RWPE2 (cell line): ENCODE measurements around the gene SPTBN4.
"Not testable (repeated sequence)": the region's sequence is repeated elsewhere in the genome, so short reads cannot be mapped to it uniquely, and the experiment has no call there.

ENCODE experiments used
- ATAC-seq: fragments of 200-7000 bp; cut with Tn5 transposase; 3 replicates; pipeline ENCODE4 v1.9.1; 2021; ENCODE audit warnings: low read depth
- DNase-seq: peaks from one replicate; pipeline ENCODE4 v3.0.0-alpha.2; 2020; ENCODE audit warnings: low spot score
- H3K27ac ChIP-seq: fragments of 450-650 bp; 2 replicates; pipeline ENCODE4 v1.5.1; 2017; ENCODE audit warnings: mild to moderate bottlenecking; ENCODE audit not compliant: poor library complexity, severe bottlenecking
- H3K27me3 ChIP-seq: fragments of 250-450 bp; sonication (Bioruptor Pico); 2 replicates; pipeline ENCODE4 v1.5.1; 2021; ENCODE audit warnings: mild to moderate bottlenecking, moderate library complexity; ENCODE audit not compliant: insufficient read depth, poor library complexity, severe bottlenecking
- H3K36me3 ChIP-seq: fragments of 250-450 bp; sonication (Bioruptor Pico); 2 replicates; pipeline ENCODE4 v1.5.1; 2020; ENCODE audit warnings: low read depth, mild to moderate bottlenecking, moderate library complexity
- H3K4me1 ChIP-seq: fragments of 250-450 bp; sonication (Bioruptor Pico); 2 replicates; pipeline ENCODE4 v1.5.1; 2021; ENCODE audit warnings: mild to moderate bottlenecking, moderate library complexity; ENCODE audit not compliant: insufficient read depth, poor library complexity, severe bottlenecking
- H3K4me3 ChIP-seq: fragments of 250-450 bp; sonication (Bioruptor Pico); 2 replicates; pipeline ENCODE4 v1.5.1; 2021; ENCODE audit warnings: mild to moderate bottlenecking, moderate library complexity; ENCODE audit not compliant: severe bottlenecking
- H3K9me3 ChIP-seq: fragments of 250-450 bp; sonication (Bioruptor Pico); 2 replicates; pipeline ENCODE4 v1.5.1; 2021; ENCODE audit warnings: mild to moderate bottlenecking, moderate library complexity; ENCODE audit not compliant: severe bottlenecking
- TF ChIP-seq, protein P1 (sequence below): fragments of 450-650 bp; IDR thresholded peaks from one replicate; pipeline ENCODE4 v1.5.1; 2017; ENCODE audit warnings: mild to moderate bottlenecking, moderate library complexity; ENCODE audit not compliant: poor library complexity, severe bottlenecking

Gene SPTBN4

DNA sequence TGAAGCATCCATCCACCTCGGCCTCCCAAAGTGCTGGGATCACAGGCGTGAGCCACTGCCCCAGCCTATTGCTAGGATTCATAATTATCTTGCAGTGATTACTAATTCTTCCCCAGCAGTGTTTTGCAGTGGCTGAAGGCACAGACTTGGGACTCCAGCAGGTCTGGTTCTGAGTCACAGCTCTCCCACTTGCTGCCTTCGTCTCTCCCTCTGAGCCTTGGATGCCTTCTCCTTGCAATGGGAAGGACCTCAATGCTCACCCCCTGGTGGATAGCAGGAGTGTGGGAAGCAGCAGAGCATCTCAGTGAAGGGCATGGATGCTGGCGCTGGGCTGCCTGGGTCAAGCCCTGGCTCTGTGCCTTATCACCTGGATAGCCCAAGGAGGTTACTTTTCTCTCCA is 72.3 kb downstream of the SPTBN4 start:
- H3K27ac ChIP-seq = no peak overlapping the region
- no peaks in the 10 kb centered on the region for H3K27me3 ChIP-seq
- DNase-seq = no peak
- no peak overlapping the region for H3K4me3 ChIP-seq
- TF ChIP-seq, protein P1, sequence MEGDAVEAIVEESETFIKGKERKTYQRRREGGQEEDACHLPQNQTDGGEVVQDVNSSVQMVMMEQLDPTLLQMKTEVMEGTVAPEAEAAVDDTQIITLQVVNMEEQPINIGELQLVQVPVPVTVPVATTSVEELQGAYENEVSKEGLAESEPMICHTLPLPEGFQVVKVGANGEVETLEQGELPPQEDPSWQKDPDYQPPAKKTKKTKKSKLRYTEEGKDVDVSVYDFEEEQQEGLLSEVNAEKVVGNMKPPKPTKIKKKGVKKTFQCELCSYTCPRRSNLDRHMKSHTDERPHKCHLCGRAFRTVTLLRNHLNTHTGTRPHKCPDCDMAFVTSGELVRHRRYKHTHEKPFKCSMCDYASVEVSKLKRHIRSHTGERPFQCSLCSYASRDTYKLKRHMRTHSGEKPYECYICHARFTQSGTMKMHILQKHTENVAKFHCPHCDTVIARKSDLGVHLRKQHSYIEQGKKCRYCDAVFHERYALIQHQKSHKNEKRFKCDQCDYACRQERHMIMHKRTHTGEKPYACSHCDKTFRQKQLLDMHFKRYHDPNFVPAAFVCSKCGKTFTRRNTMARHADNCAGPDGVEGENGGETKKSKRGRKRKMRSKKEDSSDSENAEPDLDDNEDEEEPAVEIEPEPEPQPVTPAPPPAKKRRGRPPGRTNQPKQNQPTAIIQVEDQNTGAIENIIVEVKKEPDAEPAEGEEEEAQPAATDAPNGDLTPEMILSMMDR = no peak
- H3K36me3 ChIP-seq = no peaks in the 10 kb centered on the region
- H3K9me3 ChIP-seq = no peaks in the 10 kb centered on the region
- no peaks in the 10 kb centered on the region for H3K4me1 ChIP-seq
- 0 out of 3 replicates have a peak, but pooled peaks have one; percentile 25 for ATAC-seq

DNA sequence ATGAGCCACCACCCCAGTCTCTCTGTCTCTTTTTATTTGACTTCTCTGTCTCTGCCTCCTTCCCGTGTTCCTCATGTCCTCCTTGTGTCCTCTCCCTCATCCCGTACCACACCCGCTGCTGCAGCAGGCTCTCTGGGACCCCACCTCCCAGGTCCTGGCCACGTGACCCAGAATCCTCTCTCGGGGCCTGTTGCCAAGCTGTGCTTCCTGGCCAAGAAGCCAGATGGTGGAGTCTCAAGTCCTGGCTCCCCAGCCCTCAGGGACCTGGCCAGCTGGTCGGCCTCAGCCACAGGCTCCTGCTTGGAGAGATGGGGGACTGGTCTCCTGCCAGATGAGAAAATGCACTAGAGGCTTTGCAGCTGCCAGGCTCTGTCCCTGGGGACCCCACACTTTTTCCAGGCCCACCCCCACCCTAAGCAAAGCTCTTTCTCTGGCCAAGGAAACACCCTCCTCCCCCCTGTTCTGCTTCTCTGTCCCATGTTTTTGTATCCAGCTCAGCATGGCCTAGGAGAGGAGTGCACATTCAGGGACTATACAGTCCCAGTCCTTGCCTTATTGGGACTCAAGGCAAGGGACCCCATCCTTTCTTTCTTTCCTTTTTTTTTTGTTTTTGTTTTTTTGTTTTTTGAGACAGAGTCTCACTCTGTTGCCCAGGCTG is 75.5 kb downstream of the SPTBN4 start:
- Histone ChIP-seq H3K9me3 (no peaks in the 10 kb centered on the region), H3K27ac (no peak overlapping the region), H3K36me3 (no peaks in the 10 kb centered on the region), H3K4me1 (no peaks in the 10 kb centered on the region), H3K27me3 (no peaks in the 10 kb centered on the region), H3K4me3 (no peak overlapping the region)
- no peak for ATAC-seq
- TF ChIP-seq, protein P1 = no peak
- DNase-seq = no peak

DNA sequence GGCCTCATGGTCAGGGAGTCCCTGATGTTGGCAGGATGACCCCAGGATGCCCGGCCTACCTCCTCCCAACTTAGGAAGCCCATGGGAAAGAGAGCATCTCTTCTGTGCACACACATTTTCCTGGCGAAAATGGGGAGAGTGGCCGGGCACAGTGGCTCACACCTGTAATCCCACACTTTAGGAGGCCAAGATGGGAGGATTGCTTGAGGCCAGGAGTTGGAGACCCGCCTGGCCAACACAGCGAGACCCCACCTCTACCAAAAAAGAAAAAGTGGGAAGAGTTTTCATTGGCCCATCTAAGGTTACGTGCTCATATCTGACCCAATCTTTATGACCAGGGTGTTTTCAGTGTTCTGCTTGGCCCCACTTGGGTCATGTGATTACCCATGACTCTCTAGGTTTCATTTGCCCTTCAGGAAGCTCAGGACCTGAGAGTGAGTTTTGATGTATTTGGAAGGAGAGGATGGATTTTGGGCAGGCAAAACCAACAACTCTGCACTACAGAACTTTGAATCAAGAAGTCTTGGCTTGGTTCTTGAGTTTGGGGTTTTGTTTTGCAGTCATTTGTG is 76.3 kb downstream of the SPTBN4 start:
- H3K27ac ChIP-seq = no peak overlapping the region
- TF ChIP-seq, protein P1 = no peak
- ATAC-seq (no peak), DNase-seq (no peak)
- H3K4me1 ChIP-seq = no peaks in the 10 kb centered on the region
- H3K36me3 ChIP-seq = no peaks in the 10 kb centered on the region
- no peaks in the 10 kb centered on the region for H3K27me3 ChIP-seq
- H3K4me3 ChIP-seq = no peak overlapping the region
- no peaks in the 10 kb centered on the region for H3K9me3 ChIP-seq

DNA sequence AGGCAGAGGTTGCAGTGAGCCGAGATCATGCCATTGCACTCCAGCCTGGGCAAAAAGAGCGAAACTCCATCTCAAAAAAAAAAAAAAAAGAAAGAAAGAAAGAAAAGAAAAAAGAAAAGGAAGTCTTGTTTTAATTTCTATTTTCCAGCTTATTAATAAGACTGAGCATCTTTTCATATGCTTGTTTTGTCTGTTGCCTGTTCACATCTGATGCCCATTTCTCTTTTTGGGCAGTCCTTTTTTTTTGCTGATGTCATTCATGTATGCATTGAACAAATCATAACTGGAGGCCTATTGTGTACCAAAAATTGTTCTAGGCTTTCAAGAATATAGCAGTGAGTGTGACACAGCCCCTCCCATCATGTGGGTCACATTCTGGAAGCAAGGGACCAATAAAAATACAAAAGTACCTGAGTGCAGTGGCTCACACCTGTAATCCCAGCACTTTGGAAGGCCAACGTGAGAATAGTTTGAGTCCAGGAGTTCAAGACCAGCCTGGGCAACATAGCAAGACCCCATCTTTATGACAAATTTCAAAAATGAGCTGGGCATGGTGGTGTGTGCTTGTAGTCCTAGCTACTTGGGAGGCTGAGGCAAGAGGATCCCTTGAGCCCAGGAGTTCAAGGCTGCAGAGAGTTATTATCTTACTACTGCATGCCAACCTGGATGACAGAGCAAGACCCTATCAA is 79.5 kb downstream of the SPTBN4 start:
- not testable (repeated sequence) for H3K9me3 ChIP-seq, DNase-seq, H3K27me3 ChIP-seq, H3K36me3 ChIP-seq, H3K4me3 ChIP-seq, ATAC-seq, H3K4me1 ChIP-seq, H3K27ac ChIP-seq

- DNase-seq, H3K4me1 ChIP-seq, ATAC-seq: not testable (repeated sequence)
Measured at GRCh38 chr19:40547190-40547589, 80.4 kb downstream of the SPTBN4 start.

More at GRCh38 chr19:40547190-40547589, 80.4 kb downstream of the SPTBN4 start:
- not testable (repeated sequence) for H3K4me3 ChIP-seq, H3K27ac ChIP-seq, H3K36me3 ChIP-seq, H3K27me3 ChIP-seq, H3K9me3 ChIP-seq
